Measurements from ENCODE around the gene SCRT2.

Gene SCRT2

GRCh38 chr20:617934-618690 lies 57.5 kb downstream of the SCRT2 start:
- TF ChIP-seq CTCF (IDR thresholded peaks at IDR 0.05; ENCODE audit: insufficient read depth, low read depth, low read length, missing control alignments) = no peak
- DNase-seq (ENCODE audit: low read depth) = no peak
- no peak overlapping the region for H3K4me3 ChIP-seq (ENCODE audit: low read length)

DNA sequence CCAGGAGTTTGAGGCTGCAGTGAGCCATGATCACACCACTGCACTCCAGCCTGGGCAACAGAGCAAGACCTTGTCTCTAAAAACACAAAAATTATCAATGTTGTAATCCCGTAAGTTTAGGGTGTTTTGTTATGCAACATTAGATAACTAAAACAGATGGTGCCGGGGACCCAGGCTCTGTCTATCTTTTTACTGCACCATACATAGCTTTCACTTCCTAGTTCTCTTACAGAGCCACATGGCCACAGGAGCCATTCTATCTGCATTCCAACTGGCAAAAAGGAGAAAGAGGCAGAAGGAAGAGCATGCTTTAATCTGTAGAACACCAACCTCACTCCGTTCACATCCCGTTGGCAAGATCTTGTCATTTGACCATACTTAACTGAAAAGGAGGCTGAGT lies 60.1 kb downstream of the SCRT2 start:
- TF ChIP-seq CTCF (IDR thresholded peaks at IDR 0.05; ENCODE audit: insufficient read depth, low read depth, low read length, missing control alignments) = no peak
- DNase-seq (ENCODE audit: low read depth) = no peak
- no peak overlapping the region for H3K4me3 ChIP-seq (ENCODE audit: low read length)

DNA sequence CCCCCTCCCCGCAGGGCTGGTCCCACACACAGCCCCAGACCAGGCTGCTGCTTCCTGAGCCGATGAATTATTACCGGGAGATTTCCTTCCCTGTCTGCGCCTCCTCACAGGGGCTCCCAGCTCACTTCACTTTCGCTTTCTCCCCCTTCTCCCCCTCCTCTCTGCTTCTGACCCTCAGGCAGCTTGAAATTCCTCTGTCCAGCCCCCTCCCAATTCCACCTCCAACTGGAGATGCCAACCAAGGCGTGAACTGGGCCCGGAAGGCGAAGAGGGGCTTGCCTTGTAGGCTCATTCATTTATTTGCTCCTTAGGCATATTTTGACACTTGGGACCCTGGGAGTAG lies 63.8 kb downstream of the SCRT2 start:
- no peak for DNase-seq (ENCODE audit: low read depth)
- no peak for TF ChIP-seq CTCF (IDR thresholded peaks at IDR 0.05; ENCODE audit: insufficient read depth, low read depth, low read length, missing control alignments)
- H3K4me3 ChIP-seq (ENCODE audit: low read length) = no peak overlapping the region
